Ovary (tissue), 3 donors: ENCODE data around the gene AGBL2.

ENCODE experiments used
- CTCF ChIP-seq, 3 donors: fragments of 450-650 bp in 2 of 3; fragments of 200-600 bp in 1 of 3; IDR thresholded peaks; one replicate each; pipeline versions ENCODE4 v1.5.1 to v1.8.0; 2016 to 2022; ENCODE audit warnings: antibody characterized with exemption in 3 of 3, mild to moderate bottlenecking in 1 of 3
- POLR2A ChIP-seq: fragments of 450-650 bp; IDR thresholded peaks from one replicate; pipeline ENCODE4 v1.6.1; 2017; ENCODE audit warnings: antibody characterized with exemption, mild to moderate bottlenecking, moderate library complexity
- donor health status: DM: no; HTN: no; CAD: no.

DNA sequence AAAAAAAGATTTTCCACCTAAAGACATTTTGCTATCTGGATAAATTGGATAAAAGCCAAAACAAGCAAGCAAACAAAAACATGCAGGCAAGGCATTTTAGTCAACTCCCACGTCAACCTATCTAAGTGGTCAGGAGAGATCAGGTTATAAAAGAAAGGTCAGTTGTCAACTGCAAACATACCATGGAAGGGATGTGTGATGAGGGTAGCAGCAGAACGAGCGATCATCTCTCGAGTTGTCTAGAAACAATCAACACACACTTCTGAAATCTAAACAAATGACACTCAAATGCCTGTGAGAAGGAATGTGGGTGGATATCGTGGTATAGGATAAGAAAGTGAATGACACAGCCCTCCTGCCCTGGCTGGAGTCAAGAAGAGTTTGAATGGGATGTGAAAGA lies 83.7 kb downstream of the AGBL2 start:
- TF ChIP-seq CTCF (IDR thresholded peaks at IDR 0.05) (no peak), POLR2A (no peak)
